Fibroblast of pulmonary artery (primary cell): ENCODE results near the gene UBE2E2.

Experiments
- DNase-seq: peaks from one replicate; pipeline ENCODE4 v3.0.0-alpha.2; 2010; ENCODE audit warnings: low read depth
- H3K4me3 ChIP-seq: replicated peaks from 2 replicates; pipeline ENCODE4 v1.5.1; 2011; ENCODE audit warnings: low read depth, mild to moderate bottlenecking, control low read depth, low read length, moderate library complexity
- TF ChIP-seq, protein P1 (sequence below): IDR thresholded peaks from 2 replicates; pipeline ENCODE4 v1.5.1; 2011; ENCODE audit warnings: mild to moderate bottlenecking, control low read depth, low read length, inconsistent platforms; ENCODE audit errors: missing control alignments

UBE2E2 gene

DNA sequence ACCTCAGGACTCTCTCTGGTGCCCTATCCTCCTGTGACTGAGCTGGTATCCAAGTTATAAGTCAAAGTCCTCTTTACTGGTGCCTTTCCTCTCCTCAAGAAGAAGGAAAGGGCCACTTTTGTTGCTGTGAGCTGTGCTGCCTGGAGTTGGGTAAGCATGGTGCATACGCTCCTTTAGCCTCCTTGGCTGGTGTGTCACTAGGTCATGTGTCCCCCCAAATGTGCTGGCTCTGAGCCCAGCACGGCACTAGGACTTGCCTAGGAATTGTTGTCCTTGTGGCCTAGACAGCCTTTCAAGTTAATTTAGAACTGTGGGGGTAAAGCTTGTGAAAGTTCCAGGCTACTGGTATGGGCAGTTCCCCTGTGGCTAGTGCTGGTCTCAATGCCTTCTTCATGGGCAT, 113.8 kb downstream of the UBE2E2 start:
- DNase-seq, result no peak
- TF ChIP-seq, protein P1, sequence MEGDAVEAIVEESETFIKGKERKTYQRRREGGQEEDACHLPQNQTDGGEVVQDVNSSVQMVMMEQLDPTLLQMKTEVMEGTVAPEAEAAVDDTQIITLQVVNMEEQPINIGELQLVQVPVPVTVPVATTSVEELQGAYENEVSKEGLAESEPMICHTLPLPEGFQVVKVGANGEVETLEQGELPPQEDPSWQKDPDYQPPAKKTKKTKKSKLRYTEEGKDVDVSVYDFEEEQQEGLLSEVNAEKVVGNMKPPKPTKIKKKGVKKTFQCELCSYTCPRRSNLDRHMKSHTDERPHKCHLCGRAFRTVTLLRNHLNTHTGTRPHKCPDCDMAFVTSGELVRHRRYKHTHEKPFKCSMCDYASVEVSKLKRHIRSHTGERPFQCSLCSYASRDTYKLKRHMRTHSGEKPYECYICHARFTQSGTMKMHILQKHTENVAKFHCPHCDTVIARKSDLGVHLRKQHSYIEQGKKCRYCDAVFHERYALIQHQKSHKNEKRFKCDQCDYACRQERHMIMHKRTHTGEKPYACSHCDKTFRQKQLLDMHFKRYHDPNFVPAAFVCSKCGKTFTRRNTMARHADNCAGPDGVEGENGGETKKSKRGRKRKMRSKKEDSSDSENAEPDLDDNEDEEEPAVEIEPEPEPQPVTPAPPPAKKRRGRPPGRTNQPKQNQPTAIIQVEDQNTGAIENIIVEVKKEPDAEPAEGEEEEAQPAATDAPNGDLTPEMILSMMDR, result no peak
- H3K4me3 ChIP-seq, result no peak overlapping the region

DNA sequence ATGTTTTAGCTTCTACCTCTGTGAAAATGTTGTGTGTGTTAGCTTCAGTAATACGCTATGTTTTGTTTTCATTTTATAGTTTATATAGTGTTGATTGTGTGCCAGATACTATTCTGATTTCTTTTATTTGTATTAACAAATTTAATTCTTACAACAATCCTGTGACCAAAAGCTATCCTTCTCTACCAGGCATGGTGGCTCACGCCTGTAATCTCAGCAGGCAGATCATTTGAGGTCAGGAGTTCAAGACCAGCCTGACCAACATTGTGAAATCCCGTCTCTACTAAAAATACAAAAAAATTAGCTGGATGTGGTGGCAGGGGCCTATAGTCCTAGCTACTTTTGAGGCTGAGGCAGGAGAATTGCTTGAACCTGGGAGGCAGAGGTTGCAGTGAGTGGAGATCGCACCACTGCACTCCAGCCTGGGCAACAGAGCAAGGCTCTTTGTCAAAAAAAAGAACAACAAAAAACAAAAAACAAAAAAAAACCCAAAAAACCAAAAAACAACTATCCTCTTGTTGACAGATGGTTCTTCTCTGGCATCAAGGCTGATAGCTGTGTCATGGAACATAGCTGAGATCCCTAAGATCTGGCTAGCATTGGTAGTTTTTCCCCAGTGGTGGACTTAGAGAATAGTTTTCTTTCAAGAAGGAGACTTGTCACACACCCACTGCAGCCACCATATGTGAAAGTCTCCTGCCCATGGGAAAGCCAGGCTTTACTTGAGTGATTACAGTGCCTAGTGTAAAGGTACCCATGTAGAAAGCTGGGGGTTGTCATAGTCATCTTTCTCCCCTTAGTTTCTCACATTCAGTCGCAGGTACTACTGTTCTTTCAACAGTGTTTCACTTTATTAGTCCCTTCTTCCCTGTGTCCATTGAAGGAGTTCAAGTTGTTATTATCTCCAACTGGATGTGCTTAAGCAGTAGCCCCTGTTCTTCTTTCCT, 116.5 kb downstream of the UBE2E2 start:
- H3K4me3 ChIP-seq, result no peak overlapping the region
- peak; percentile 11 for DNase-seq
- TF ChIP-seq, protein P1, result no peak

DNA sequence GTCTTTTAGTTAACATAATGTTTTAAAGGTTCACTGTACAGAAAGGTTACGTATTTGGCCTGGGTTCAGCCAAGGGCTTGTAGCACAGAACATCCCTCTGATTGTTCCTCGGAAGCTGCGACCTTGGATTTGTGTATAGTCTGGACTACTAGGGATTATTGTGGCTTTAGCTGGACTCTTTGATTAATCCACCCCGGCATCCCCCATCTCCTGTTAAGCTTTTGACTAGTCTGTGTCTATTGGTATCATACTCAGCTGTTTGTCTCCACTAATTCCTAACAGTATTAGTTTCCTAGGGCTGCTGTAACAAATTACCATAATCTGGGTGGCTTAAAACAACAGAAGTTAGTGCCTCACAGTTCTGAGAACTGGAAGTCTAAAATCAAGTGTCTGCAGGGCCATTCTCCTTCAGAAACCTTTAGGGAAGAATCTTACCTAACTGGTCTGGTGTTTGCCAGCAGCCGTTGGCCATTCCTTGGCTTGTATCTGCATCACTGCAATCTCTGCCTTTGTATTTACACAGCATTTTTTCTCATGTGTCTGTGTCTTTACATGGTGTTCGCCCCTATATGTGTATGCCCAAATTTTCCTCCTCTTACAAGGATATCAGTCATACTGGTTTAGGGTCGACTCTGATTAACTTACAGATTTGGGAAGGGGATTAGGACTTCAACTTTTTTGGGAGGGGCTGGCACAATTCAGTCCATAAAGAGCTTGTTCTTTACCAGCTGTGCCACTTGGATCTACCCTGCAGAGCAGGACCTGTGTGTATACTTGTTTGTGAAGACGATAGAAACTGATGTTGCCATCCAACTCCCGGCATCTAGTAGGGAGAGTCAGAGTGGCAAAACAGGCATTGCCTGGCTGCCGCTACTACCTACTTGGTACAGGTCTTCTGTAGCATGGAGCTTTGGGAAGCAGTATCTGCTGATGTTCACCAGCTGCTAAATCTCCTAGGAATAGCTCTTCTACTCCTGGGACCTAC, 117.8 kb downstream of the UBE2E2 start:
- H3K4me3 ChIP-seq, result no peak overlapping the region
- TF ChIP-seq, protein P1, result no peak
- no peak for DNase-seq

DNA sequence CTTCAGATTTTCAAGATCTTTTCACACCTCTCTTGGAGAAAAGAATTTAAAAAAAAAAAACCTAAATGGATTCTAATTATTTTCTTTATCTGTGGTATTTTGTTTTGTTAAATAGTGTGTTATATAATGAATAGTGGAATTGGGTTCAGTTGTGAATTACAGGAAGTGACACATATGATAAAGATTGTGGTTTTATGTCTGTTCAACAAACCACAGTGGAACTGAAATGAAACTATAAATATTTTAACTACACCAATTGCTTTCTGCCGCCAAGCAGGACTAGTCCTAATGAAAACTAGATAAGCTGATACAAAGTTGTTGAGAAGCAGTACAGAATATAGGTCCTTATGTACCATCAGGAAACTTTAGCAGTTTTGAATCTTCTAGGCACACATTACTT, 121.6 kb downstream of the UBE2E2 start:
- peak; percentile 62 for DNase-seq
- peak overlapping the region; percentile 25 for H3K4me3 ChIP-seq
- TF ChIP-seq, protein P1, result no peak

DNA sequence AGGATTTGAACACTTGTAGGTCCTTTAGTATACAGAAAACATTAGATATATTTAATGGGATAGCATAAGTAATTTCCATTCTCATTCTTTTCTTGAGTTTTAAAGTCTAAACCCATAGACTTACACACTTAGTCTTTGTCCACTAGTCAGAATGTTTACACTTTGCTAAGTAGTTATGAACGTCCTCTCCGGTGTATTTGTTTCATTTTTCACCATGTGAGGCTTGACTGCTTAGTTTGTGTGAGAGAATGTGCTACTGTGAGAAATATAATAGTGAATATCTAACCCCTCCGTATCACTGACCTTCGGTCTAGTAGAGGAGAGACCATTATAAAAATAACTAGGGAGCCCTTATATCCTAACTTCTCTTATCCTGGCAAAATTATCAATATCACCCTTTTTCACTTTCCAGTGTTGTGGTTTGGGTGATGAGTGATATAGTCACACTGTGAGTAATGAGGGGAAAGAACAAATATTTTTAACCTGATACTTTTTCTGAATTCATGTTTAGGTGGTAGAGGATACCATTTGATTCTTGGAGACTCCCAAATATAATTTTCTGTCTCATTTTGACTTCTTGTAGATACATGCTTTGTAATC, 122.4 kb downstream of the UBE2E2 start:
- no peak for DNase-seq
- TF ChIP-seq, protein P1, result no peak
- no peak overlapping the region for H3K4me3 ChIP-seq

DNA sequence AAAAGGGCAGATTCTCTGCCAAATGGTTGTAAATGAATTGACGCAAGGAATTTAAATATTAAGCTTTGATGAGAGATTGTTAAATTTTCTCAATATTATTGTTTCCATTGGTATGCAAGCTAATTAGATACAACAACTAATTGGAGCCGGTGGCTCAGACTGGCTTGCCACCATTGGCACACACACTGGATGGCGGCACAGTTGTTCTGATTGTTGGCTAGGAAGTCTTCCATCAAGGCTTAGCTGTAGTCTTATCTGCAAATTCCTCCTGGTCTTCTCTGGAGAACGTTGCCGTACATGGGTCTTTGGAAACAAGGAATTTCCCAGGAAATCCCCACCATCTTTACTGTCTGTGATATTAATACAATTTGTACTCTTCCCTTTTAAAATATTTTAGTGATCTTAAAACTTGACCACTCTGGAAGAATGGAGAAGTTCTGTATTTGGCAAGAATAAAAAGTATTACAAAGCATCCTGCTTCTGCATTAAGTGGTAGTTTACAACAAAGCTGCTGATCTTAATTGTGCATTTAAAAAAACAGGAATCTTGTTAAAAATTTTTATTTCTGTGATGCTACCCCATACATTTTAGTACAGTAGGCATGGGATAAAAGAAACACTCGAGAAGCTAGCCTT, 126.5 kb downstream of the UBE2E2 start:
- no peak overlapping the region for H3K4me3 ChIP-seq
- TF ChIP-seq, protein P1, result no peak
- no peak for DNase-seq
